DOHH2 (cell line): ENCODE measurements around the gene FAM78A.
A peak's percentile ranks its signal among the peaks of the same experiment; 100 is the strongest.

Experiments used
- H3F3A ChIP-seq: fragments of 200-600 bp; sonication (generic), shearing (Covaris generic); 2 replicates; pipeline ENCODE4 v1.6.0; 2016; ENCODE audit warnings: antibody characterized with exemption, mild to moderate bottlenecking; ENCODE audit not compliant: control insufficient read depth, insufficient read depth
- H3K27ac ChIP-seq: fragments of 200-600 bp; sonication (generic); 2 replicates; pipeline ENCODE4 v1.5.1; 2014; ENCODE audit warnings: low read depth, mild to moderate bottlenecking, low read length, moderate library complexity
- H3K27me3 ChIP-seq: fragments of 200-600 bp; sonication (generic); 2 replicates; pipeline ENCODE4 v1.6.1; 2014; ENCODE audit warnings: mild to moderate bottlenecking, low read length, mixed read lengths; ENCODE audit not compliant: control insufficient read depth
- H3K36me3 ChIP-seq: fragments of 200-600 bp; sonication (generic); 2 replicates; pipeline ENCODE4 v1.6.1; 2014; ENCODE audit warnings: mild to moderate bottlenecking, low read length, moderate library complexity, mixed read lengths; ENCODE audit not compliant: control insufficient read depth
- H3K4me1 ChIP-seq: fragments of 200-600 bp; sonication (generic); 2 replicates; pipeline ENCODE4 v1.6.1; 2014; ENCODE audit warnings: mild to moderate bottlenecking, low read length, mixed read lengths; ENCODE audit not compliant: control insufficient read depth
- H3K4me2 ChIP-seq: fragments of 200-600 bp; sonication (generic); 2 replicates; pipeline ENCODE4 v1.6.0; 2014; ENCODE audit warnings: mild to moderate bottlenecking, low read length, moderate library complexity
- H3K4me3 ChIP-seq: fragments of 200-600 bp; sonication (generic); 2 replicates; pipeline ENCODE4 v1.5.1; 2014; ENCODE audit warnings: mild to moderate bottlenecking, low read length, mixed read lengths
- H3K79me2 ChIP-seq: fragments of 200-600 bp; sonication (generic); 2 replicates; pipeline ENCODE4 v1.6.1; 2014; ENCODE audit warnings: mild to moderate bottlenecking, low read length, mixed read lengths; ENCODE audit not compliant: control insufficient read depth
- H3K9me2 ChIP-seq: fragments of 200-600 bp; sonication (generic); replicated peaks from 2 replicates; pipeline ENCODE4 v1.6.1; 2014; ENCODE audit warnings: mild to moderate bottlenecking, low read length, mixed read lengths; ENCODE audit not compliant: control insufficient read depth
- H3K9me3 ChIP-seq: fragments of 200-600 bp; sonication (generic); 2 replicates; pipeline ENCODE4 v1.6.1; 2014; ENCODE audit warnings: antibody characterized with exemption, low read length, mixed read lengths; ENCODE audit not compliant: control insufficient read depth, insufficient read depth
- H4K20me1 ChIP-seq: fragments of 200-600 bp; sonication (generic); 2 replicates; pipeline ENCODE4 v1.6.0; 2014; ENCODE audit warnings: low read depth, mild to moderate bottlenecking, antibody characterized with exemption, low read length, moderate library complexity; ENCODE audit not compliant: control insufficient read depth, insufficient read depth
- EZH2phosphoT487 ChIP-seq: fragments of 200-600 bp; sonication (generic); IDR thresholded peaks from 2 replicates; pipeline ENCODE4 v1.6.1; 2017; ENCODE audit warnings: borderline replicate concordance, mild to moderate bottlenecking, antibody characterized with exemption, low read length, moderate library complexity, mixed read lengths
- TF ChIP-seq, protein P1 (sequence below): fragments of 200-600 bp; sonication (generic); IDR thresholded peaks from one replicate; pipeline ENCODE4 v1.5.1; 2014; ENCODE audit warnings: antibody characterized with exemption, mild to moderate bottlenecking, low read depth, low read length; ENCODE audit not compliant: poor library complexity, severe bottlenecking

The FAM78A gene

DNA sequence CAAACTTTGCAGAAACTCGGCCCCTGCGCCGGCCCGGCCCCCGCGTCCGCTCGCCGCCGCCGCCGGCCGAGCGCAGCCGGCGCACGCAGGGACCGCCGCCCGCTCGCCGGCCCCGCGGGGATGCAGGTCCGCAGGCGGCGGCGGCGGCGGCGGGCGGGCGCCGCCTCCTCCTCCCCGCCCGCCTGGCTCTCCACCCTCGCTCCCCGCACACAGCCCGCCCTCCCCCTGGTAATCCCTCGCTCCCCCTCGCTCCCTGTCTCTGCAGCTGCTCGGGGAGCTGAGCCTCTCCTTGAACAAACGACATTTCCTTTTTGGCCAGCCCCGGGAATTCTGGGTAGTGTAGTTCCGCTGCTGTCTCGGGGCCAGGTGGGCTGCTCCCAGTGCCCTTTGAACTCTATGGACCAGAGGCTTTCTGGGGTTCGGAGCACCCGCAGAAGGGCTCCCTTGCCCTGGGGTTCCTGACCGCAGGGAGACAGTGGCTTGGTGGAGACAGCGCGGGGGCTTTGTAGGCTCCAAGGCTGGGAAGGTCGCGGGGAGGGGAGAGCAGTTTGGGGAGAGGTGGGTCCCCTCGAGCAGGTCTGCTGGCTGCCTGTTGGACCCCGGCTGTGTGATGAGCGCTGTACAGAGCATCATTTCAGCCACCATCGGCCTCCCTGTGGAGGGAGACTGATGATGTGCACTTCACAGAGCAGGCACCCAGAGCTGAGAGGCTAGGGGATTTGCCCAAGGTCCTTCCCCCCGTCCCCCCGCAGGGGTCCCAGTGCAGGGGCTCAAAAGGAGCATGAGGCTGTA is 1.8 kb upstream of the FAM78A start:
- H3K9me3 ChIP-seq, result no peaks in the 10 kb centered on the region
- peaks cover 21% of the 10 kb centered on the region for H3K4me1 ChIP-seq
- H3K4me2 ChIP-seq, result peak overlapping the region; percentile 67
- H3F3A ChIP-seq, result peaks cover 3% of the 10 kb centered on the region
- no peak for TF ChIP-seq EZH2phosphoT487
- TF ChIP-seq, protein P1, sequence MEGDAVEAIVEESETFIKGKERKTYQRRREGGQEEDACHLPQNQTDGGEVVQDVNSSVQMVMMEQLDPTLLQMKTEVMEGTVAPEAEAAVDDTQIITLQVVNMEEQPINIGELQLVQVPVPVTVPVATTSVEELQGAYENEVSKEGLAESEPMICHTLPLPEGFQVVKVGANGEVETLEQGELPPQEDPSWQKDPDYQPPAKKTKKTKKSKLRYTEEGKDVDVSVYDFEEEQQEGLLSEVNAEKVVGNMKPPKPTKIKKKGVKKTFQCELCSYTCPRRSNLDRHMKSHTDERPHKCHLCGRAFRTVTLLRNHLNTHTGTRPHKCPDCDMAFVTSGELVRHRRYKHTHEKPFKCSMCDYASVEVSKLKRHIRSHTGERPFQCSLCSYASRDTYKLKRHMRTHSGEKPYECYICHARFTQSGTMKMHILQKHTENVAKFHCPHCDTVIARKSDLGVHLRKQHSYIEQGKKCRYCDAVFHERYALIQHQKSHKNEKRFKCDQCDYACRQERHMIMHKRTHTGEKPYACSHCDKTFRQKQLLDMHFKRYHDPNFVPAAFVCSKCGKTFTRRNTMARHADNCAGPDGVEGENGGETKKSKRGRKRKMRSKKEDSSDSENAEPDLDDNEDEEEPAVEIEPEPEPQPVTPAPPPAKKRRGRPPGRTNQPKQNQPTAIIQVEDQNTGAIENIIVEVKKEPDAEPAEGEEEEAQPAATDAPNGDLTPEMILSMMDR, result no peak
- H3K27ac ChIP-seq, result no peak overlapping the region
- peak overlapping the region; percentile 96 for H3K4me3 ChIP-seq
- no peaks in the 10 kb centered on the region for H4K20me1 ChIP-seq
- H3K27me3 ChIP-seq, result no peaks in the 10 kb centered on the region
- no peaks in the 10 kb centered on the region for H3K9me2 ChIP-seq
- H3K79me2 ChIP-seq, result peaks cover 34% of the 10 kb centered on the region
- H3K36me3 ChIP-seq, result peaks cover 32% of the 10 kb centered on the region

DNA sequence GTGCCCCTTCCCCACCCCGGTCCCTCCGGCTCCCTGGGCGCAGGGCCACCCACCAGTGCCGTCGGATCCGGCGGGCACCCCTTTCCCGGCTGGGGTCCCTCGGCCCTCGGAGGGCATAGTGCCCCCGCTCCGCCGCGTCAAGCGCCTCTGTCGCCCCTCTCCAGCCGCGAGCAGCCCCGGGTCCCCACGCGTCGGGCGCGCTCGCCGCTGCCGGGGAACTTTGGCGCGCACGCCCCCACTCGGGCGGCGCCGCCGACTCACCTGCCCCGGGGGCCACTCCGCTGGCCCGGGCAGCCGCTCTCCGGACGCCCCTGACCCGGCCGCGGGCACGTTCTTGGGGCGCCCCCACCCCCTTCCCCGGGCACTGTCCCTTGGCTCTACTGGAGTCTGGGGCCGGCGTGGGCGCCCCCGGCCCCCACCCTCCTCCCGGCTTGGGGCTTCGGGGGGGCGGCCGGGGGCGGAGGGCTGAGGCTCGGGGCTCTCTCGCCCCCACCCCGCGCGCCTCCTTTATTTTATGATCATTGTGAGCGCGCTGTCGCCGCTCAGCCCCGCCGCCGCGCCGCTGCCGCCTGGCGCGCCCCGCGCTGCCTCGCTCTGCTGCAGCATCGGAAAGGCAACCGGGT is 1.1 kb upstream of the FAM78A start:
- H3K79me2 ChIP-seq, result peaks cover 41% of the 10 kb centered on the region

DNA sequence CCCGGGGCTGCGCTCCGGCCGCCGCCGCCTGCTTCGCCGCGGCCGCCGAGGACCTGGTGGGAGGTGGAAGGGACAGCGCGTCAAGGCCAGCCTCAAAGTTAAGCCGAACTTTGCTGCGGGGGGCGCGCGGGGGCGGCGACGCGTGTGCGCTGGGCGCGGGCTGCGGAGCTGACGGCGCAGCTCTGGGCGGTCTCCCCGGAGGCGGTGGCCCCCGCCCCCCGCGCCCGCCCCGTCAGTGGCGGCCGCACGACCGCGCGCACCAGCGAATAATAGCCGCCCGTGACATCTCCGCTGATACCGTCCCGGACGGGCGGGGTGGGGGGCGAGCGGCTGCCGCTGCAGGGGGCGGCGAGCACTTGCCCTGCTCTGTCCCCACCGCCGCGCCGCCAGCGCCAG is 579 bp upstream of the FAM78A start:
- no peak overlapping the region for H3K27ac ChIP-seq

More for the DNA sequence above, 1.1 kb upstream of the FAM78A start:
- Histone ChIP-seq H3K27ac (no peak overlapping the region), H3K4me3 (peak overlapping the region; percentile 96), H3K4me1 (peaks cover 27% of the 10 kb centered on the region), H3F3A (peaks cover 3% of the 10 kb centered on the region), H3K4me2 (peak overlapping the region; percentile 67), H3K36me3 (peaks cover 34% of the 10 kb centered on the region), H3K27me3 (no peaks in the 10 kb centered on the region), H3K9me3 (no peaks in the 10 kb centered on the region), H4K20me1 (no peaks in the 10 kb centered on the region), H3K9me2 (no peaks in the 10 kb centered on the region)
- TF ChIP-seq EZH2phosphoT487, result no peak
- TF ChIP-seq, protein P1, result peak; percentile 39

More for the DNA sequence above, 579 bp upstream of the FAM78A start:
- Histone ChIP-seq H4K20me1 (no peaks in the 10 kb centered on the region), H3K27me3 (no peaks in the 10 kb centered on the region), H3F3A (peaks cover 5% of the 10 kb centered on the region), H3K4me2 (peak overlapping the region; percentile 67), H3K79me2 (peaks cover 46% of the 10 kb centered on the region), H3K36me3 (peaks cover 37% of the 10 kb centered on the region), H3K4me1 (peaks cover 32% of the 10 kb centered on the region), H3K9me2 (no peaks in the 10 kb centered on the region), H3K4me3 (peak overlapping the region; percentile 96), H3K9me3 (no peaks in the 10 kb centered on the region)
- no peak for TF ChIP-seq EZH2phosphoT487
- TF ChIP-seq, protein P1, result no peak
